Large intestine (tissue), 12 donors: Measurements from ENCODE around the gene PATE3. TPM values are rescaled to one million over a fixed set of nuclear protein-coding genes. Genes with fewer than 3 reads are reported as not detected.

Source experiments
- DNase-seq, 2 donors: peaks; one replicate each; pipeline versions ENCODE4 v3.0.0 to v3.0.0-alpha.2; 2013
- H3K27ac ChIP-seq: one replicate; pipeline ENCODE4 v1.5.1; 2013; ENCODE audit warnings: low read length
- H3K27me3 ChIP-seq: 2 replicates; pipeline ENCODE4 v1.6.1; 2013; ENCODE audit warnings: low read length; ENCODE audit not compliant: control insufficient read depth, insufficient read depth
- H3K36me3 ChIP-seq: 2 replicates; pipeline ENCODE4 v1.6.1; 2013; ENCODE audit warnings: low read length; ENCODE audit not compliant: control insufficient read depth, insufficient read depth
- H3K4me1 ChIP-seq: one replicate; pipeline ENCODE4 v1.6.1; 2013; ENCODE audit warnings: low read length; ENCODE audit not compliant: control insufficient read depth, insufficient read depth
- H3K4me3 ChIP-seq: one replicate; pipeline ENCODE4 v1.5.1; 2013; ENCODE audit warnings: low read length
- H3K9me3 ChIP-seq: one replicate; pipeline ENCODE4 v1.6.1; 2013; ENCODE audit warnings: mild to moderate bottlenecking, low read depth, low read length, moderate library complexity; ENCODE audit not compliant: control insufficient read depth
- WGBS: methylation state at CpG from one replicate; pipeline ENCODE4 v1.1.5; 2013; ENCODE audit warnings: low lambda C conversion rate; ENCODE audit not compliant: insufficient coverage; 5-methylcytosine and 5-hydroxymethylcytosine counted together
- long read RNA-seq, 11 donors: transcript quantifications; one replicate each; lab custom pipeline, GENCODE V29; 2026
- polyA plus RNA-seq: library from polyadenylated mRNA; unstranded; fragments of 120-200 nt; gene quantifications from one replicate; pipeline ENCODE4 v1.2.1, GENCODE V29; 2013

PATE3 gene, protein sequence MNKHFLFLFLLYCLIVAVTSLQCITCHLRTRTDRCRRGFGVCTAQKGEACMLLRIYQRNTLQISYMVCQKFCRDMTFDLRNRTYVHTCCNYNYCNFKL
- not detected for polyA plus RNA-seq
- long read RNA-seq, donor 1 = 0 reads
- long read RNA-seq, donor 2 = 0 reads
- long read RNA-seq, donor 3 = 0 reads
- long read RNA-seq, donor 4 = 0 reads
- long read RNA-seq, donor 5 = 0 reads
- long read RNA-seq, donor 6 = 0 reads
- long read RNA-seq, donor 7 = 0 reads
- long read RNA-seq, donor 8 = 0 reads
- long read RNA-seq, donor 9 = 0 reads
- long read RNA-seq, donor 10 = 0 reads
- long read RNA-seq, donor 11 = 0 reads

DNA sequence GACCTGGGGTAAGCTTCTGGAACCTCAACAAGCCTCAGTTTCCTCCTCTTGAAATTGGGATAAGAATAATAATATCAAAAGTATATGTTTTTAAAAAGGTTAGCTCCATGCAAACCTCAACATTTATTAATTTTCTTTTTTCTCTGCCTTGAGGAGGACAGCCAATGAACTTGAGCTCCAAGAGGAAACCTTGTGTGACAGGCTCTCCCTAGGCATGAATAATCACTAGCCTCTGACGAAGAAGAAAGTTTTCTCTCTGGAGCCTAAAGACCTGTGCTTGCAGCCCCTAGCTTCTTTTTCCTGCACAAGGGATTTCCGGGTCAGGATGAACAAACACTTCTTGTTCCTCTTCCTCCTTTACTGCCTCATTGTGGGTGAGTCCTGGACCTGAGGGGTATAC lies at the start of gene PATE3:
Gene PATE3, plus strand, starts transcription at position 301 of the 400 bp plus-strand sequence. Its CDS starts 25 bp downstream, at position 326.
- Histone ChIP-seq H3K4me1 (no peaks in the 10 kb centered on the region), H3K27me3 (no peaks in the 10 kb centered on the region), H3K27ac (no peak within 1 kb of the TSS), H3K36me3 (no peaks in the 10 kb centered on the region), H3K4me3 (no peak within 1 kb of the TSS), H3K9me3 (no peaks in the 10 kb centered on the region)
- DNase-seq = no peak
- no CpG with 5 or more reads among the region's 2 CpGs for WGBS

DNA sequence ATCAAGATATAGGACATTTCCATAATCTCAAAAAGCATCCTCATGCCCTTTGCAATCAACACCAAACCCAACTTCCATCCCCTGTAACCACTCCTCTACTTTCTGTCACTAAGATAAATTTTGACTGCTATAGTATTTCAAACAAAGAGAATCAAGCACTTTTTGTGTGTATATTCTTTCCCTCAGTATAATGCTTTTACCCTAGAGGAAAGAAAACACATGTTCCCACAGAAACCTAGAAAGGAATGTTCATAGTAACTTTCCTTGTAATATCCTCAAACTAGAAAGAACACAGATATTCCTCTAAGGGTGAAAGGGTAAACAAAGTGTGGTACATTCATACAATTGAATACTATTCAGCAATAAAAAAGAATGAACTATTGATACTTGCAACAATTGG lies 47.3 kb upstream of the PATE3 start:
- no peak for DNase-seq
- H3K9me3 ChIP-seq = no peaks in the 10 kb centered on the region
- no peaks in the 10 kb centered on the region for H3K4me1 ChIP-seq
- H3K36me3 ChIP-seq = no peaks in the 10 kb centered on the region
- H3K27ac ChIP-seq = no peak overlapping the region
- no peaks in the 10 kb centered on the region for H3K27me3 ChIP-seq
- H3K4me3 ChIP-seq = no peak overlapping the region

DNA sequence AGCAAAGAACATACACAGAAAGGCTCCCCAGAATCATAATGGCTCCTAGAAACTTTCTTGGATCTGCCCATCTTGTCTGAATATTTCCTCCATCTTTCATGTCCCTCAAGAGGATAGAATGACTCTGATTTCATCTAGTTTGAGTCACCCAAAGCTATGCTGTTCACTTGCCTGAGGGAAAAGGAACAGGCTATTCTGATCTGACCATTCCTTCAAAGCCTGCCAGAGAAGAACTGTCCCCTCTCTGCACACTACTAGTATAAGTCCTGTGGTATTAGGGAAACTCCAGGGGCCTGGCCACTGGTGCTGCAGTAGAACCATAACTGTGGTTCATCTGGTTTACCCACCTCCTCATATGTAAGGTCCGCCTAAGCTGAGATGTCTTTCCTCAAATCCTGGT lies 44.2 kb upstream of the PATE3 start:
- no peaks in the 10 kb centered on the region for H3K4me1 ChIP-seq
- H3K27ac ChIP-seq = no peak overlapping the region
- H3K9me3 ChIP-seq = no peaks in the 10 kb centered on the region
- no peaks in the 10 kb centered on the region for H3K36me3 ChIP-seq
- DNase-seq = no peak
- H3K4me3 ChIP-seq = no peak overlapping the region
- no peaks in the 10 kb centered on the region for H3K27me3 ChIP-seq
- WGBS = no CpG with 5 or more reads among the region's 1 CpG

DNA sequence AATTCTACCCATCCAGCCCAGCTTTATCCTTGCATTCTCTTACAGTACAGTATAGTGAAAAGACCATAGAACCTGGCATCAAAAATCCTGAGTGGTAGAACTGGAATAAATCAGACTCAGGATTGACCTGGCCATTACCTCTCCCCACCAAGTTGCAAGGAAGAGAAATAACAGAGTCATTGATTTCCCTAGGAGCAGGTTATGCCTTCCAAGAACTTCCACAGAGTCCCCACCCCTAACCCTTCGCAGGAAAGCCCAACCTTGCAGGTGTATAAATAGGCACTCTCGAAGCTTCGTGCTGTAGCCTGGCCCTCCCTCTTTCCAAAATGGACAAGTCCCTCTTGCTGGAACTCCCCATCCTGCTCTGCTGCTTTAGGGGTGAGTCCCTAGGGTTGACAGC lies 41.9 kb upstream of the PATE3 start, which contains the start of gene PATE1:
Gene PATE1, plus strand, starts transcription at position 301 of the 400 bp plus-strand sequence. Its CDS starts 26 bp downstream, at position 327.
- H3K4me3 ChIP-seq = no peak within 1 kb of the TSS
- no peaks in the 10 kb centered on the region for H3K36me3 ChIP-seq
- no peaks in the 10 kb centered on the region for H3K9me3 ChIP-seq
- no peak for DNase-seq
- no peak within 1 kb of the TSS for H3K27ac ChIP-seq
- H3K27me3 ChIP-seq = no peaks in the 10 kb centered on the region
- H3K4me1 ChIP-seq = no peaks in the 10 kb centered on the region
- no CpG with 5 or more reads among the region's 3 CpGs for WGBS

DNA sequence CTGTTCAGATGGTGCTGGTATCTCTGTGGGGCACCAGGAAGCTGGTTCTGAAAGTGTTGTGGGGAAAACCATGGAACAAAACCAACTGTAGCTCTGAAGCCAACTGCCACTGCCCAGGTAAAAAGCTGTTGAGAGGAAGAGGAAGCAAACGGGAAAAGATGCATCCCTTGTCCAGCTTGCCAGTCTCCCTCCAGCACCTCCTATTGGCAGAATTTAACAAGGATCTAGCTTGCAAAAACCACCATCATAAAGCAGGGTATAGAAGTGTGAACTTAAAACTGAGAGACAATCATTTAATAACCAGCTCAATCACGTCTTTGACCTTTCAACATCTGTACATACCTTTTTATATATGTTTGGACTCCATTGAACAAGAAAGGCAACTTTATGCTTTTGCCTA lies 37.3 kb upstream of the PATE3 start:
- Histone ChIP-seq H3K27me3 (no peaks in the 10 kb centered on the region), H3K9me3 (no peaks in the 10 kb centered on the region), H3K27ac (no peak overlapping the region), H3K4me1 (no peaks in the 10 kb centered on the region), H3K4me3 (no peak overlapping the region), H3K36me3 (no peaks in the 10 kb centered on the region)
- no CpG with 5 or more reads among the region's 2 CpGs for WGBS
- DNase-seq = no peak

DNA sequence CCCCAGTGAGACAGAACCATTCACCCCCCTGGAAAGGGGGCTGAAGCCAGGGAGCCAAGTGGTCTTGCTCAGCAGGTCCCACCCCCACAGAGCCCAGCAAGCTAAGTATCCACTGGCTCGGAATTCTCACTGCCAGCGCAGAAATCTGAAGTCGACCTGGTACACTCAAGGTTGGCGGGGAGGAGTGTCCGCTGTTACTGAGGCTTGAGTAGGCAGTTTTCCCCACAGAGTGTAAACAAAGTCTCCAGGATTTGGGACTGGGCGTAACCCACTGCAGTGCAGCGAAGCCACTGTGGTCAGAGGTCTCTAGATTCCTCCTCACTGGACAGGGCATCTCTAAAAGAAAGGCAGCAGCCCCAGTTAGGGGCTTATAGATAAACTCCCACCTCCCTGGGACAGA lies 31.9 kb upstream of the PATE3 start:
- no CpG with 5 or more reads among the region's 7 CpGs for WGBS
- H3K27ac ChIP-seq = no peak overlapping the region

DNA sequence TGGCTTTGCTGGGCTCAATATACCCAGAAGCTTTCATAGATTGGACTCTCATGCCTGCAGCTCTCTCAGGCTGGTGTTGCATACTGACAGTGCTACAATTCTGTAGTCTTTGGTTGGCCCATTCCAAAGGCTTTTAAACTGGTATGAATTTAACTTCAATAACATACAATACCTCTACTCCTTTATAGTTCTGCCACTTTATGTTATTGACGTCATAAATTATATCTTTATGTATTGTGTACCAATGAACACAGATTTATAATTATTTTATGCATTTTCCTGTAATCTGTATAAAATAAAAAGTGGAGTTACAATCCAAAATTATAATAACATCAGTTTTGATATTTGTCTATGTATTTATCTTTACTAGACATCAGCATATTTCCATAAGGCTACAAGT lies 25.5 kb upstream of the PATE3 start:
- no CpG with 5 or more reads among the region's 1 CpG for WGBS
- DNase-seq = no peak
- Histone ChIP-seq H3K27me3 (no peaks in the 10 kb centered on the region), H3K4me3 (no peak overlapping the region), H3K4me1 (no peaks in the 10 kb centered on the region), H3K36me3 (no peaks in the 10 kb centered on the region), H3K9me3 (no peaks in the 10 kb centered on the region), H3K27ac (no peak overlapping the region)

More for the DNA sequence above, 31.9 kb upstream of the PATE3 start:
- no peaks in the 10 kb centered on the region for H3K27me3 ChIP-seq
- no peaks in the 10 kb centered on the region for H3K4me1 ChIP-seq
- no peaks in the 10 kb centered on the region for H3K9me3 ChIP-seq
- no peaks in the 10 kb centered on the region for H3K36me3 ChIP-seq
- no peak overlapping the region for H3K4me3 ChIP-seq
- DNase-seq = no peak

DNA sequence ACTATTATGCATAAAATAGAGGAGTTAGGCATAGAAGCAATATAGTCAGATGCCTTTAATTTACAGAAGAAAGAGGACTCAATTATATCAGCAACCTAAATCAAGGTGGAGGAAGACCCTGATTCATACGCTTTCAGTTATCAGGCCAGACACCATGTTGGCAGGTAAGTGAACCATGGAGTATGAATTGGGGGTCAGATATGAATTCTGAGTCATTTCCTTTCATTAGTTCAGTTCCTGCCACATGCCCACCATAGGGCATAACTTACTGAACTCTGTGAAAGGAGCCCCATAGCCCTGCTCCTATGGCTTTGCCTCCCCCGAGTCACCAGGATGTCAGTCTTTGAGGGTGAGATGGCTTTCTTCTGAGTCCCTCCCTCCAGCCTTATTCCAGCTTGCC lies 24.4 kb upstream of the PATE3 start:
- Histone ChIP-seq H3K9me3 (no peaks in the 10 kb centered on the region), H3K4me1 (no peaks in the 10 kb centered on the region), H3K27ac (no peak overlapping the region), H3K36me3 (no peaks in the 10 kb centered on the region), H3K27me3 (no peaks in the 10 kb centered on the region), H3K4me3 (no peak overlapping the region)
- DNase-seq = no peak
- WGBS = 86% methylated on average over 1 of the region's 2 CpGs

DNA sequence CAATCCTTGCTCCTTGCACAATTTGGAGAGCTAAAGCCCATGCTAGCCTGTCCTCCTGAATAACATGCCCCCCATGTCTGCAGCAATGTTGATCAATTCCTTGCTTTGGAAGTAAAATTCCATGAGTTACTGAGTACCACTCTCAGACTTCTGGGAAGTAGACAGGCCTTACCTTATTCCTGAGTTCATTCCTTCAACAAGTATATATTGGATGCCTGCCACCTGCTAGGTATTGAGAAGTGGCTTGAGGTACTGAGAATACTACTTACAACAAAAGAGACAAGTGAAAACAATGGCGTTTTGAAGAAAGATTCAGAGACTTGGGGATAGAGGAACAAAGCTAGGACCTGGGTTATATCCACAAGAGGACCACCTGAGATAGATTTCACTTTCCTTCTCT lies 21.7 kb upstream of the PATE3 start:
- Histone ChIP-seq H3K4me1 (no peaks in the 10 kb centered on the region), H3K36me3 (no peaks in the 10 kb centered on the region), H3K27me3 (no peaks in the 10 kb centered on the region), H3K9me3 (no peaks in the 10 kb centered on the region), H3K4me3 (no peak overlapping the region), H3K27ac (no peak overlapping the region)
- 83% methylated on average over 1 of the region's 1 CpG for WGBS
- no peak for DNase-seq

DNA sequence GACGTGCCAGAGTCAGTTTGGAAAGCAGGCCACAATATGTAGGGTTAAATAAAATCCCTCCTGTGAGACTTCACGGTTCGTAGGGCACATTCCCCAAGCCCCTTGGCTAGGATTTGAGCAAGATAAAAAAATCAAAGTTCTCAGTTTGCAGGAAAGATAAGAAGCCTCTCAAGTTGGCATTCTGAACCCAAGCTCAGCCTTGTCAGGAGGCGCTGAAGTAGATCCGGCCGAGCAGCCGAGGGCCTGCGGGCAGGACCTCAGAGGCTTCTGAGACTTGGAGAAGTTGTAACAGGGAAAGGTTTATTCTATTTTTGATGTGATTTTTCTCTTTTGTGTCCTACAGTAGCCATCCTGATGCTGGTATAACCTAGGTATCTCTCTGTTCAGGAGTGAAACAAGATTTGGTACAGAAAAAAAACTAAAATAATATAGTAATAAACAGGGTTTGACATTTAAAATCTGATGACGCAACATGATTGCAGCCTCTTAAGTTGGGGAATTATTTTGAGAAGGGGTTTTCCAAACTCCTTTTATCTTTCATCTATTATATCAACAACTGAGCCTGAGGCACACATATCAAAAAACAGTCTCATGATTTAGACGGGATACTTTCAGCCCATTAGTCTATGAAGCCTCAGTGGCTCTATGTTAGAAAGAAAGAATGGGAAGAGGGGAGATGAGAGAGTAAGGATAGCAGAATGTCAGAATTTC lies 19.4 kb upstream of the PATE3 start:
- no peaks in the 10 kb centered on the region for H3K9me3 ChIP-seq
- DNase-seq = no peak
- no peak overlapping the region for H3K27ac ChIP-seq
- no peaks in the 10 kb centered on the region for H3K4me1 ChIP-seq
- 90% methylated on average over 2 of the region's 10 CpGs for WGBS
- no peaks in the 10 kb centered on the region for H3K36me3 ChIP-seq
- peaks cover 3% of the 10 kb centered on the region for H3K27me3 ChIP-seq
- H3K4me3 ChIP-seq = no peak overlapping the region

DNA sequence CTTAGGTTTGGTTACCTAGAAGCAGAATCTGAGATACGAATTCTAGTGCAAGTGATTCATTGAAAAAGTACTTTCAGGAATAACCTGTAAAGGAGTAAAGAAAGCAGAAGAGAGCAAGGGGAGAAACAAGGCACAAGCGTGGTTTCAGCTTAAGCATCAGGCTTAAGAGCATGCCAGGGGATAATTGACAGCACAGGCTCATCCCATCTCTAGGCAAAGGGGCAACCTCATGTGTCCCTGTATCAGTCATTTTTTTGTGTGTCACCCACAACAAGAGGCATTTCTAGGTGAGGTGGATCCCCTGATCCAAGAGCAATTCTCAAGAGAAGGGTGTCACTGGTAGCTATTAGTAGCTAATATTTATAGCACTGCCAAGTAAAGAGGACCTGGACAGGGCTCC lies 17.3 kb upstream of the PATE3 start:
- H3K27ac ChIP-seq = no peak overlapping the region
- no peaks in the 10 kb centered on the region for H3K9me3 ChIP-seq
- H3K4me3 ChIP-seq = no peak overlapping the region
- no peaks in the 10 kb centered on the region for H3K36me3 ChIP-seq
- no CpG with 5 or more reads among the region's 2 CpGs for WGBS
- DNase-seq = no peak
- H3K27me3 ChIP-seq = peaks cover 3% of the 10 kb centered on the region
- no peaks in the 10 kb centered on the region for H3K4me1 ChIP-seq
